CD4-positive, alpha-beta T cell treated with Interleukin-17A for 1 hour (primary cell): ENCODE results near the gene SRSF2.
"Not testable (repeated sequence)": the region's sequence is repeated elsewhere in the genome, so short reads cannot be mapped to it uniquely, and the experiment has no call there.

ENCODE experiments used
- DNase-seq: peaks from one replicate; pipeline ENCODE4 v3.0.0-alpha.2; 2020

SRSF2 gene

DNA sequence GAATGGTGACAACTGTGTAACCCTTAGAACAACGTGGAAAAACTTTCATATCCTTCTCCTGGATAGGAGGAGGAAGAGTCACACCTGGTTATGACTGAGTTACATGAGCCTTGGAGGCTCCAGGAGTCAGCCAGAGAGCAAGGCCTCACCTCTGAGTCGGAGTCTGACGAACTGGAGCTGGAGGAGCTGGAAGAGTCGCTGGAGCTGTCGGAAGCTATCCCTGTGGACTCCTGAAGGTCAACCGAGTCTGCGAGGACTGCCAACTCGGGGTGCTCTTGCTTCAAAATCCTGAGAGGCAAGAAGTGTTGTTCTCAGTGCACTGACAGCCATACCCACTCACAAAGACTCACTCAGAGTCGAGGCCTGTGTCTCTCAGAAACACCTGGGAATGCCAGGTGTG lies 16.9 kb downstream of the SRSF2 start:
- no peak for DNase-seq

DNA sequence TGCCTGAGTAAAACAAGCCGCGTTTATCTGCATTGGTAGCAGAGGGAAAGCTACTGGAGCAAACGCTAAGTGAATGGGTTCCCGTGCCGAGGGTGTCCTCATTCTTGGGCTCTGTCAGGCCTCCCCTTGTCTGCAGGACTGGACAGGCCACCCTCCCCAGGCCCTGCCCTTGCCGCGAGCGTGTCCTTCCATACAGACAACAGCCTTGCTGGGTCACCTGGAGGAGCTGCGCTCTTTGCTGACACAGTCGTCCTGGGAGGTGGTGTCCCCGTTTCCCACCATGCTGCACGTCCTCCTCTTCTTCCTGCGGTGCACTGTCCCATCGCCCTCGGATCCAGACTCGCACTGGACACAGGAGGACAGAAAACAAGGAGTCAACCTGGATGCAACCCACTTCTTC lies 18.6 kb downstream of the SRSF2 start:
- DNase-seq: no peak

DNA sequence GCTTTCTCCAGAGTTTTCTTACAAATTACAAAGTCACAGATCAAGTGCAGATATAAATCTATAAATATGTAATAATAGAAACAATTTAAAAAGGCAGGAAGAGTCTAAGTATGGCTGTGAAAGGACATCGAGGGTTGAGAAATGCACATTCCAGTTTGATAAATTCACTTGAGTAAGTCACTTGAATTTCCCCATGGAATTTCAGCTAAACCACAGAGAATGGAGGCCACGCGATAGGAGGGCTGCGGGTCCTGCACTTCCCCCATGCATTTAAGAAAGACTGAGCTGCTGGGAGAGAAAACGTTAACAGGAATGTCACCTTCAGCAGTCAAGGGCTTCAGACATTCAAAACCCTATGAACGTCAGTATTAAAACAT lies 20.3 kb downstream of the SRSF2 start:
- no peak for DNase-seq

DNA sequence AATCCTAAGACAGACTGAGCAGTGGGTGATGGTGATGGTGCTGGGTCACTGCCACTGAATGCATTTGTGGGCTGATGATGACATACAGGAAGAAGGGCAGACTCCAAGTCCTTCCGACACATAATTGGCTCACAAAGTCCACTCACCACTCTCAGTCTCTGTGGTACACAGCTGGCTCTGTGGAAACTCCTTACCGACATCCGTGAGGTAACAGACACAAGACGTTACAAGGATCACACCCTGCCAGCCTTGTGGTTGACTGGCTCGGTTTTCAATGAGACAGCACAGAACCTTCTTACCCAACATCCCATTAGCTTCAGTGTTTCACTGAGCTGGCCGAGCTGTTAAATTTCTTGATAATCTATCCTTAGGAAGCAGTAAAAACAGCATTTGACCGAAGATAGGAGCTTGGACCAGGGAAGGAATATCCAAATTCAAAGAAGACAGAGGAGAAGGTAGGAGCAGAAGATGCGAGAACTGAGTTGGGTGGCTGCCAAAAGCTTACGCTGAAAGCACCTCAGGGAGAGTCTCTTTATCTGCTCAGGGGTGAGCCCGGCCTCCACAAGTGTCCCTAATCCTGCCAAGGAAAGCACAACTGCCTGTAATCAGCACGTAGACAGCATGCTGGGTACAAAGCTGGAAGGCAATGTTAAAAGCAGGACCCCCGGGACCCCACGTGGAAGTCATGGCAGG lies 20.8 kb downstream of the SRSF2 start:
- peak; percentile 90 for DNase-seq

DNA sequence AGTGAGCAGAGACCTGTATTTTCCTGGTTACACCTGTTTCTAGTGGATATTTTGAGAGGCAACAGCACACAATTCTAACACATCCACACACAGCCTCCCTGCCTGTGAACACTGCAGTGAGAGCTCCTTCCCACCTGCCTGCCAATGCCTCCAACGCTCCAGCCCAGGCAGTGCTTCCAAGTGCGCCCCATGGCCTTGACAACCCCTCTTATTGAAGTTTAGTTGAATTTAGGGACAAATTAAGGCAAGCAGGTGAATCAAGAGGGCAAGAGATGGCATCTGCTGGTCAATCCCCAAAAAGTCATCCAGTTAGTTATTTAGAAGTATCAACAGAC lies 21.7 kb downstream of the SRSF2 start:
- no peak for DNase-seq

DNA sequence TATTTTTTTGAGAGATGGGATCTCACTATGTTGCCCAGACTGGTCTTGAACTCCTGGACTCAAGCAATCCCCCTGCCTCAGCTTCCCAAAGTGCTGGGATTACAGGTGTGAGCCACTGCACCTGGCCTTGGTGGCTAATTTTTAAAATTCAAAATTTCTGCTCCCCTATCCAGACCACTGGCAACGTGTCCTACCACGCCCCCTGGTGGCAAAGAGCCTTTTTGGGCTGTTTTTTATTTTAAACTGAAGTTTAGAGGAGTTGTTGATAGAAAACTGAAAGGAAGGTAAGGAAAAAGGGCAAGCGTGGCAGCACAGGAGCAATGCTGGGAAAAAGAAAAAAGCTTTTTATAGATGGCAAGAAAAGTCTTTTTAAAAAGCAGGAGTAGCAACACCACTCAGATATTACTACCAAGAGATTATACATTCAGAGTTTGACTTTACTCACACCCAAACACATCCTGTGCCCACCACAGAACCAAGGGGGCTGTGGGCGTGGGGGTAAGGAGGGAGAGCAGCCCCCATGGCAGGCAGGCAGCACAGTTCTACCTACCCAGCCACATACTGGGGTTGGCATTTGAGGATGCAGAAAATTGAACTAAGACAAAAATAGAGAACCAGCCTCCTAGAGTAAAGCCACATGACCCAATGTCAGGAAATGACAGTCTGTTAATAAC lies 22.2 kb downstream of the SRSF2 start:
- peak; percentile 82 for DNase-seq

DNA sequence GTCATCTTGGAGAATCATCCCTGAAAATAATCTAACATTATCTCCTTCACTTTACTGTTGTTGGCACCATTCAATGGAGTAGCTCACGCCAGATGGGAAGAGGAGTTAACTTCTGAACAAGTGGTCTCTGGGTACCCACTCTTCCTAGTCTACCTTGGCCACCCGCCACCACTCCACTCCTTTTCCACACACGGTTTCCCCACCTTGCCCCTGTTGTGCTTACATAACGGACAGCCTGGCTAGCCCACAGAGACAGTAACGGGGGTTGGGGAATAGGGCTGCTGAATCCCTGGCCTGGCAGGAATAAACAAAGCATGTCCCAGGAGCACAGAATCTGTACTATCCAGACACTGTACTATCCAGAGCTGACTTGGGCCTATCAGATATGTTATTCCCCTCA lies 22.8 kb downstream of the SRSF2 start:
- no peak for DNase-seq

DNA sequence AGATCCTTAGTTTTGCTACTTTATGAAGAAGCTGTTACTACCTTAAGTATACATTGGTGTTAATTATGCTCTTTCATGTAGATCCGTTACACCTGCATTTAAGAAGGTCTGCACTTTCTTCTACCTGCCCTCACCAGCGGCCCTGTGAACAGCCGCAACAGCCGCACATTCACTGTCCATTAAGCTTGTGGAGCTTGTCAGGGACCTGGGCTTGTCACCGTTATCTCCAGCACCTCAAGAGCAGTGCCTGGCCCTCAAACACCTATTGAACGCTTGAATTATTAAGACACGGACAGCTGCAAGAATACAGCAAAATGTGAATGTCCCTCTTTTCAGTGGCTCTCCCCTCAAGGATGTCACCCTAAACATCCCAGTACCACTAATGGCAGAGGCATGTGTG lies 23.4 kb downstream of the SRSF2 start:
- DNase-seq: no peak

DNA sequence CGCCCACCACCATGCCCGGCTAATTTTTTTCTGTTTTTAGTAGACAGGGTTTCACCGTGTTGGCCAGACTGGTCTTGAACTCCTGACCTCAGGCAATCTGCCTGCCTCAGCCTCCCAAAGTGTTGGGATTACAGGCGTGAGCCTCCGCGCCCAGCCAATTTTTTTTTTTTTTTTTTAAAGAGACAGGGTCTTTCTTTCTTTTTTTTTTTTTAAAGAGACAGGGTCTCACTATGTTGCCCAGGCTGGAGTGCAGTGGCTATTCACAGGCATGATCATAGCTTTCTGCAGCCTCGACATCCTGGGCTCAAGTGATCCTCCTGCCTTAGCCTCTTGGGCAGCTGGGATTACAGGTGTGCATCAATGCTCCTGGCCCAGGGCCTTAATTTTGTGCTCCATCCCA lies 24.8 kb downstream of the SRSF2 start:
- DNase-seq: not testable (repeated sequence)

DNA sequence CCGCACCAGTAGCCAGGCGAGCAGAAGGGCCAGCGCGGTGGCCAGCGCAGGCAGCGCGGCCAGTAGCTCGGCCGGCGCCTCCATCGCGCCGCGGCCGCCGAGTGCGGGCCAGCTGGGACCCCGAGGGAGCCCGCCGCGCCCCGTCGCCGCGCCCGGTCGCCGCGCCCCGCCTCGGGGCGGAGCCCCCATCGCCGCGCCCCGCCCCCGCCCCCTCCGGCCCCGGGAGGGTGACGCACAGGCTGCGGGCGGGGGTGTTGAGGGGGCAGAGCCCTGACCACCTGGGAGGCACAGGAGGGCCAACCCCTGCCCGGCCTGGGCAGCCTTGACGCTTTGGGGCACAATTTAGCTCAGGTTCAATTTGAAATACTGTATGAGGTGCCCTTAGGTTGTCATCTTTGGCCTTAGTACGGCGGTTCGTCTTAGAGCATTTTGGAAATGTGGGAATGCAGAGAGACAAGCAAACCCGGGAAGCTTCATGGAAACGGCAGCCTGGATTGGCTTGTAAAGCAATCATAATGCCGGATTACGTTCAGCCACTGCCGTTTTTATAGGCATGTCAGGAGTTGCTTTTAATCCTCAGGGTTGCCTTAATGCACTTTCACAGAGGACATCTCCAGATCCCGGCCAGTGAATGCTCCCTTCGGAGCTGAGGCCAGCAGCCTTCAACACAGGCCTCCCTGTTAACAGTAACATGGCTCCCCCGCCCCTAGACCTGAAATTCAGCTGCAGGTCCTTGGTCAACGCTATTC lies 26.1 kb downstream of the SRSF2 start, which contains the start of gene MXRA7:
TSS of gene MXRA7 (minus strand) at position 103 of the 749 bp plus-strand sequence. CDS start at position 84, 19 bp downstream.
- DNase-seq: peak; percentile 64

DNA sequence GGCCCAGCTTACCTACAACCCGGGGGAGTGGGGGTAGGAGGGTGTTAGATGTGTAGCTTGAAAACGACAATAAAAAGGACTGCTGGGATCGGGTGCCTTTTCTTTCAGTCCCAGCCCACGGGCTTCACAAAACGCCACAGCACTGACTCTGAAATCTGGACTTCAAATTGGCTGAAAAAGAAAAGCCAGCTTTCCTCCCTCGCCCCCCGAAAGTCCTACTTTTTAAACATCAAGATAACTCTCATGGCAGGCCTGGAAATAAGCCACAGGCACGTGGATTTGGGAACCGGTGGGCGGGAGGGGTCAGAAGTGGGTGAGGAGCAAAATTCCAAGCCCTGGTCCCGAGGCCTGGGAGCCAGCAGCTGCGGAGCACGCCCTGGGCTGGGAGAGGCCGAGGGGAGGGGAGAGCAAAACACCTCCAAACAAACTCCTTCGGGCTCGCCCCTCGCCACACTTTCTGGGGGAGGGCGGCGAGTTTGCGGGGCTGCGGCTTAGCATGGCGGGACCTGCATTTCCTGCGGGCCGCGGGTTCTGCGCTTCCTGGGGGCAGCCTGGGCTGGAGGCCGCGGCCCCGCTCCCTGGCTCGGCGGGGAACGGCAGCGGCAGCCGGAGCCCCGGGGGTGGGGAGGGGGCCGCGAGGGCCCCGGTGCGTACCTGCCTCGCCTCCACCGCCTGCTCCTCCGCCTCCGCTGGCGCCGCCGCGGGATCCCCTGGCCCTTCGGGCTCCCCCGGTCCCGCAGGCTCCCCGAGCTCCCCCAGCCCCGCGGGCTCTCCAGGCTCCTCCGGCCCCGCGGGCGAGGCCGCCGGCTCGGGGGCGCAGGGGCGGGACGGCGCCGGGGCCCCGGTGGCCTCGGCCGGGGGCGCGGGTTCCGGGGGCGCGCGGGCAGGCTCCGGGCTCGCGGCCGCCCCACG lies 26.9 kb downstream of the SRSF2 start:
- DNase-seq: not testable (repeated sequence)

DNA sequence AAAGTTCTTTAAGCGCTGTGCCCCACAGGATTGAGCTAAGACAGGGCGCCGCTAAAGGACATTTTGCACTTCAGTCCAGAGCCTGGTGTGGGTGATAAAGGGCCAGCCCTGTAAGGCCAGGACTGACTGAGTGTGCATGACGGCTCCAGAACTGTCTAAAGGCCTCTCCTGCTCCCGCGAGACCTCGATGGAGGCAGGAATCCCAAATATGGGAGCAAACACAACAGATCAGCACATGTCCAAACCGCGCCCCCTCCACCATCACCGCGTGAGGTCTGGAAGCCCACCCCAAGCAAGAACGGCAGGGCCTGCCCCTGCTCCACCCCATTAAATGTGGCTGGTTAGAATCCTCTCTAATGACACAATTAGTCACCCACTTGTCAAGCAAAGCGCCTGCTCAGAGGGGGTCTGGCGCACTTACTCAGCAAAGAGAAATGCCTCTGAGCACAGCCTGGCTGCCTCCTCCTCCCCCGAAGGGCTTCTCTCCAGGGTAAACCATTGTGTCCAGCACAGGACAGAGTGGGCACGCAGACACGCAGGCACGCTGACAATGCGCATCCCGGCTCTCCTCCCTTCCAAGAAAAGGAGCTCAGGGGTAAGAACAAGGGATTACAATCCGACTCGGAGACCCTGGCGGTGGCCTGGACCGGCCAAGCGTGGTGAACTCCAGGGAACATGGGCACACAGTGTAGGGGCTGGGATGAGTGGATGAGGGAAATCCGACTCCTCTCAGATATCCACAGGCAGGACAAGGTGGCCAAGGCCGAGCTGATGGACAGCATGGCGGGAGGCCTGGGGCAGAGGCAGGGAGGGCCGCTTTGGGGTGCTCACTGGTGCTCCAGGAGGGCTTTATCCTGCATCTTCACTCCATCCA lies 27.8 kb downstream of the SRSF2 start:
- no peak for DNase-seq

DNA sequence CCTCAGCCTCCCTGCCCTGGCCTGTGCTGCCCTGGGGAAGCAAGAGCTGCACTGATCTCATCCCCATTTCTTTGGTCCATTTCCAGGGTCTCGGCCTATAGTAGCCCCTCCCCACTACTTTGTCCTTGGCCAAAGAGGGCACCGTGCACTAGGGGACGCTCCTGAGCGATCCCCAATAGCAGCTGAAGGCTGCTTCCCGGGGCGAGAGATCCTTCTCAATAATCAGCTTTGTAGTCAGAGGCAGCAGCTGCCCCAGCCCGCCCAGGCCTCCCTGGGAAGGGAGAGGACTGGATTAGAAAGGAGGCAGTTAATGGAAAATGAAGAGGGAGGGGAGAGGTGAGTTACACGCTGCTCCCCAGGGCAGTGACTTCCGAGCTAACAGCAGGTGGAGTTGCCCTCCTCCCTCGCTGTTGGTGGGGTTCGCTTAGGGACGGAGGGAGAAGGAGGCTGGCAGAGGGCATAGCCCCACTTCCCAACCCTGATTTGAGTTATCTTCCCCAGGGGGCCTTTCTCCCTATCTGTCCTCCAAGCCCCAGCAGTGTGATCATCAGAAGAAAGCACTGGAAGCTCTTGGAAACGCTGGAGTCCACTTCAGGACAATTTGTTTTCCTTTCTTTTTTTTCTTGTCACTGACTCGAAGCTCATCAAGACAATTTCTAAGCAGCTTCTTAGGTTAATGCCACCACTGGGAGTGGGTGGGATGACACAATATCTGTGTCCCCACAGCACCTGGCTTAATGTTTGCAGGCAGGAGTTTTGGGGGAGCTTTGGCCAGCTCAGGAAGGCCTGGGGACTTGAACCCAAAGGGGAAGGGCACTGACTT lies 28.9 kb downstream of the SRSF2 start:
- no peak for DNase-seq

DNA sequence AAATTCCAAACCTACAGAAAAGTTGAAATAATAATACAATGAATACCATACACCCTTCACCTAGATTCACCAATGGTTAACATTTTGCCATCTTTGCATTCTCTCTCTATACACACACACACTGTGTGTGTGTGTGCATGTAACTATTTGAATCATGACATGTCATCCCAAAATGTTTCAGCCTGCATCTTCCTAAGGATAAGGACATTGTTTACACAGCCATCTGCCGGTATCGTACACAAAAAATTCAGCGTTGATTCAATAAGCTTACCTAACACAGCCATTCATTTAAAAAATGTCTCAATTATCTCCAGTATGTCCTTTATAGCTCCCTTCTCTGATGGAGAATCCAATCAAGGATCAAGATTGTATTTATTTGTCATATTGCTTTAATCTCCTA lies 30.3 kb downstream of the SRSF2 start:
- DNase-seq: no peak

DNA sequence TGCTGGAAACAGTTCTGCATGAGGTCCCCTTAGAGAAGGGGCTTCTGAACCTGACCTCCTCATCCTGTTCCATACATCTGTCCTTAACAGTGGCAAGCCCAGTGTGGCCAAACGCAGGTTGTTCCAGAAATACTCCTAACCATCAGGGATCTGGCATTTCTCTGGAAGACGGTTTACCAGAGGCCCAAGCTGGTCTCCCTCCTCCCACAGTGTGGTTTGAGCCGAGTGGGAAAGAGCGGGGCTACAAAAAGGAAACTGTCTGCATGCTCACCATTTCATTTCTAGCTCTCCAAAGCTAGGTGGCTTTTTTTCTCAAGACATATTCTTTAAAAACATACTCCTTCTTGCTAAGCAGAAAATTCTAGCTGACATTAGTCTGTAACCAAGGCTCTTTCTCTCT lies 32.3 kb downstream of the SRSF2 start:
- no peak for DNase-seq

DNA sequence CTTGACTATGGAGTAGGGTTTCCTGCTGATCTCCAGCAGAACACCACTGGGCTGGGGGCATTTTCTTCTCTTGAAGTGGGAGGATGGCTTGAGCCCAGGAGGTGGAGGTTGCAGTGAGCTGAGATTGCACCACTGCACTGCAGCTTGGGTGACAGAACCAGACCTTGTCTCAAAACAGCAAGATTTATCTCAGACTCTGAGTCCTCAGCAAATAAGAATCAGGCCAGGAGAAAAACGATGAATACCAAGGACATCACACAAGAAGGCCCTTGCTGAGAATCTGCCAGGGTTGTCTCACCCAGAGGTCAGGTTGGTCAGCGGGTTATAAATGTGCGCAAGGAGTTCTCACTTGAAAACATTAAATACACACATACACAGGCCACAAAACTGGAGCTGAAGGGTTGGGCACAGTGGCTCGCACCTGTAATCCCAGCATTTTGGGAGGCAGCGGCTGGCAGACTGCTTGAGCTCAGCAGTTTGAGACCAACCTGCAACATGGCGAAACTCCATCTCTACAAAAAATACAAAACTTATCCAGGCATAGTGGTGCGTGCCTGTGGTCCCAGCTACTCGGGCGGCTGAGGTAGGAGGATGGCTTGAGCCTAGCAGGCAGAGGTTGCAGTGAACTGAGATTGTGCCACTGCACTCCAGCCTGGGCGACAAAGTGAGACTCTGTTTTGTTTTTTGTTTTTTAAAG lies 34.0 kb downstream of the SRSF2 start:
- DNase-seq: no peak

DNA sequence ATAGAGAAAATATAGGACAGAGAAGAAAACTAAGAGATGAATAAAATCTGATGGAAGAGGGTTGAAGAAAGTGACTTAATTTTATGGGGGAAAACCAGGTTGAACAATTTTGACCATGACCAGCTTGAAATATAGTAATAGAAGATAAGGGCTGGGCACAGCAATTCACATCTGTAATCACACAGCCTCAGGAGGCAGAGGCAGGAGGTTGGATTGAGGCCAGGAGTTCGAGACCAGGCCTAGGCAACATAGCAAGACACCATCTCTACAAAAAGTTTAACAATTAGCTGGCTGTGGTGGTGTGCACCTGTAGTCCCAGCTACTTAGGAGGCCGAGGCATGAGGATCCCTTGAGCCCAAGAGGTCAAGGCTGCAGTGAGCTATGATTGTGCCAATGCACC lies 35.1 kb downstream of the SRSF2 start:
- no peak for DNase-seq

DNA sequence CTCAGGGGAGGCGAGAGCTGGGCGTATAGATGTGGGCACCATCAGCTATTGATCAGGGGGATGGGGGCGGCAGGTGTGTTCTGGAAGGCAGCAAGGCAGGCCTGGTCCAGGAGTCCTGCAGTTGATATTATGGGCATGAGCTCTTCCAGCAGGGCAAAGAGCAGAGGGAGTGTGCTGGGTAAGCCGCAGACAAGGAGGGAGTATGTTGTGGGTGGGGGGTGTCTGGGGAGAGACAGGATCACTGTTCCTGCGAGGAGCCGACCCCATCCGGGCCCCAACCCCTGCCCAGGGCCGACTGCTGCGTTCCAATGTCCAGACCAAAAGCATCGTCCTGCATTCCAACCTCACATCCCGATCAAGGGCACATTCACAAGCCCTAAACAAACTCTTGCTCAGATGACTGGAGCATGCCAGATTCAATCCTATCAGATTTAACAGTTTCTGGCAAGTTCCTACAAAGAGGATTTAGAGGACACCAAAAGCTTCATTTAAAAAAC lies 35.6 kb downstream of the SRSF2 start:
- DNase-seq: no peak

DNA sequence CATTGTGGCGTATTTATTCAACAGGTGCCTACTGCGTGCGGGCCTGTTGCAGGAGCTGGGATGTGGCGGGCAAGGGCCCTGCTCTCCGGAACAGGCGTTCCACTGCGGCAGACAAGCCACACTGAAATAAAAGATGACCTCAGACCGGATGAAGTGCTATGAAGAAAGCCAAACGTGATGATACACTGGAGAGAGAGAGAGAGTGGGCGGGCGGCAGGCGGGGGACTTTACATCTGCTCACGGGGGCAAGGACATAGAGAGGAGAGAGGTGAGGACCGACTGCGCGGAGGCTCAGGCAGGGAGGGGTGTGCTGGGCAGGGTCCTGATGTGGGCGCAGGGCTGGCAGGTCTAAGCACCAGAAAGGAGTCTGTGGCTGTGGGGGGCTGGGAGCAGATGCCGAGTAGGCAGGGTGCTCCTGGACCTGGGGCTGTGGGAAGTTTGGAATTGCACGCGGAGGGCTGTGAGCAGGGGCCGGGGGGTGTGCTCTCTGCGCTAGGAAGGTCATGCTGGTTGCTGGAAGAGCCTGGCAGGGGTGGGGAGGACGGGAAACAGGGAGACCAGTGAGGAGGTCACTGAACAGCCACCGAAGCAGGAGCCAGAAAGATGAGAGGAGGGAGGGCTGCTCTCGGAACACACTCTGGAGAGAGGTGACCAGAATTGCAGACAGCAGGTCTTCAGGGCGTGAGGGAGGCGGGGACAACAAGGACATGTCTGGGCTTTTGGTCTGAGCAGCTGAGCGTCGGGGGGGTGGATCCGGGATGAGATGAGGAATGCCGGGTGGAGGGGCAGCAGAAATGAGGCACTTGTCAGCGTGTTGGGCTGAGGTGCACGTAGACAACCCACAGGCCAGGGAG lies 36.3 kb downstream of the SRSF2 start:
- peak; percentile 49 for DNase-seq
